Activated CD8-positive, alpha-beta memory T cell treated with anti-CD3 and anti-CD28 coated beads, Interleukin-2, amount 50 U/mL, for 48 hours (primary cell): ENCODE results near the gene ATP2A2.

ENCODE experiments used
- DNase-seq: peaks from one replicate; pipeline ENCODE4 v3.0.0-alpha.2; 2020

ATP2A2 gene

DNA sequence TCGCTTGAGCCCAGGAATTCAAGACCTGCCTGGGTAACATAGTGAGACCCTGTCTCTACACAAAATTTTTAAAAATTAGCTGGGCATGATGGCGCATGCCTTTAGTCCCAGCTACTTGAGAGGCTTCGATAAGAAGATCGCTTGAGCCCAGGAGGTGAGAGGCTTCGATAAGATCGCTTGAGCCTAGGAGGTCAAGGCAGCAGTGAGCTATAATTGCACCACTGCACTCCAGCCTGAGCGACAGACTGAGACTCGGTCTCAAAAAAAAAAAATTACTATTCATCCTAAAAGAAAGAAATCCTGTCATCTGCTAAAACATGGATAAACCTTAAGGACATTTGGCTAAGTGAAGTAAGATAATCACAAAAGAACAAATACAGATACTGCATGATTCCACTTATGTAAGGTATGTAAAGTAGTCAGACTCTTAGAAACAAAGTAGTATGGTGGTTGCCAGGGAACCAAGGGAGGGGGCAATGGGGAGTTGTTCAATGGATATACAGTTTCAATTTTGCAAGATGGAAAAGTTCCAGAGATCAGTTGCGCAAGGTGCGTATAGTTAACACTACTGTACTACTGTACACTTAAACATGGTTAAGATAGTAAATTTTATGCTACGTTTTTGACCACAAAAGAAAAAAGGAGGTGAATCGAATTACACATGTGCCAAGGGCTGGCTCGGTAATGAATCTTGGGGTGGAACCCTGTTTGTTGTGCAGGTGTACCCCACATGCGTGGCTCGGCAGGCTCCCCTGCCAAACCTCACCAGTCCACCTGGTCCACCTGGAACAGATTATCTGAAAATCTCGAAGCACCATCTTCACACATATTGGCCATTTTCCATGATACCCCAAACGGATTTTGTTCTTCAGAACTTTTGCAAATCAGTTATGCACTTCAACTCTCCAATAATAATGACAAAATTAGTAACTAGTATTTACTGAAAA lies 18.3 kb upstream of the ATP2A2 start:
- DNase-seq = no peak

DNA sequence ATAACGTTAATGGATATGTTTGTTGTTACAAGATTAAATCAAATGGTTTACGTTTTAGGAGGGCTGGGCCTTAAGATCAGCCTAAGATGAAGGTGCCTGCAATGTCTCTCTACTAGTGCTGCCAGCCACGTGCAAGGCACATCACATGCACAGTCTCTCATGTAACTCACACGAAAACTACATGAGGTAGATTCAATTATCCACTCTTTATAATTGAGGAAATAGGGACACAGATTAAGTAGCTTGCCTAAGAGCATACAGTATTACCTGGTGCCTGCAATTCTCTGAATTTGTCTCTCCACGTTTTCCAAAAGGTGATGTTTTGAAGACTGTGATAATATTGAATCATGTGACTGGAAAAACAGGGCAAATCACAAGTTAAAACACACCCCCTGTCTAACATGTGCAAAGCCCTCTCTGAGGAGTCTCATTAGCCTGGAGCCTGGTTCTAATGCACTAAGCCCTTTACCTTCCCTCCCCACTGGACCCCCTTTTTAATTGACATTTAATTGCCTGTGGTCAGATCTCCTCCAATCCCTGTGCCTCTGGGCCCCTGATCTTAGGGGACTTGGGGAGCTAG lies 14.6 kb upstream of the ATP2A2 start:
- no peak for DNase-seq

DNA sequence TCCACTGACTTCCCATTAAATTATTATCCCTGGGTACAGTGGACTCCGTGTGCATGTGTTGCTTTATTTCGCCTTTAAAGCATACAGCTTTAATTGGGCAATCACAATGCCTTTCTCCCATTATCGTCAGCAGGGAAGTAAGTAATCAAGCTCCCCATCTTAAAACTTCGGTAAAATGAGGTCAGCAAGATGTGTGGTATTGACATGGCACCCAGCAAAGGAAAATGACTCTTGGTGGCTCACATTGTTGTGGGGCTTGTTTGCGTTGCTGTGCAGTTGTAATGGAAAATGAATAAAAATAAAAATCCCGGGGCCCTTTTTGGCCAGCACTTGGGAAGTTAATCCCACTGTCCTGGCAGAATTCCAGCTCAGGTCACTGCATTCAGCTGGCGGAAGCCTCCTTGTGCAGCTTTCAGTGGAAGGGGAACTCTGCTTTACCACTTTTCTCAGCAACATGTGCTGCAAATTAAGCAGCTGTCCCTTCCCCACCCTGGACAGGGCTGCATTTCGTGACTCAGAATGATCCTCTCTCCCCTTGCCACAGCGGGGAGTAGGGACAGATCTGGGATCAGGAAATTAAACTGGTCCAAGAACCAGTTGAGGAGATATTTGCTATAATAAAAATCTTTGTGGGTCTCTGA lies 13.9 kb upstream of the ATP2A2 start:
- DNase-seq = no peak

DNA sequence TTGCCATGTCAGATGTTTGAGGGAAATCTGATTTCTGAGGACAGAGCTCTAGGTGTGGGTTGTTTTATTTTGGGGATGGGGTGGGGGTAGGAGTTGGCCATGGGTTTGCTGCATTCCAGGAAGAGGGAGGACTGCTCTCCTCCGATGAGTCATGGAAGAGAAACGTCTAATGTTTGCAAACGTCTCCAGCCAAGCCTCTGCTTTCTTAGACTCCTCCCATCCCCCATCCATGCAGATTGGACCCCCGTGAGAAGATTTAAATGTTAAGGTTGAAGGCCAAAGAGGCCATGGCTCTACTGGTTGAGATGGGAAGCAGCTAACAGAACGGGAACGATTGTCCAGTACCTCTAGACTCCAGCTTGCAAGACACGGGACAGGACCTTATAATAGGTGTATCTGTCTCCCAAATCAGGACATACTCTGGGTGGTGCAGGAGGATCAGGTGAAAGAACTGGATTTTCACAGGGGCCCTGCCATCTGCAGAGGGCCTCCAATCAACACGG lies 11.4 kb upstream of the ATP2A2 start:
- DNase-seq = no peak

DNA sequence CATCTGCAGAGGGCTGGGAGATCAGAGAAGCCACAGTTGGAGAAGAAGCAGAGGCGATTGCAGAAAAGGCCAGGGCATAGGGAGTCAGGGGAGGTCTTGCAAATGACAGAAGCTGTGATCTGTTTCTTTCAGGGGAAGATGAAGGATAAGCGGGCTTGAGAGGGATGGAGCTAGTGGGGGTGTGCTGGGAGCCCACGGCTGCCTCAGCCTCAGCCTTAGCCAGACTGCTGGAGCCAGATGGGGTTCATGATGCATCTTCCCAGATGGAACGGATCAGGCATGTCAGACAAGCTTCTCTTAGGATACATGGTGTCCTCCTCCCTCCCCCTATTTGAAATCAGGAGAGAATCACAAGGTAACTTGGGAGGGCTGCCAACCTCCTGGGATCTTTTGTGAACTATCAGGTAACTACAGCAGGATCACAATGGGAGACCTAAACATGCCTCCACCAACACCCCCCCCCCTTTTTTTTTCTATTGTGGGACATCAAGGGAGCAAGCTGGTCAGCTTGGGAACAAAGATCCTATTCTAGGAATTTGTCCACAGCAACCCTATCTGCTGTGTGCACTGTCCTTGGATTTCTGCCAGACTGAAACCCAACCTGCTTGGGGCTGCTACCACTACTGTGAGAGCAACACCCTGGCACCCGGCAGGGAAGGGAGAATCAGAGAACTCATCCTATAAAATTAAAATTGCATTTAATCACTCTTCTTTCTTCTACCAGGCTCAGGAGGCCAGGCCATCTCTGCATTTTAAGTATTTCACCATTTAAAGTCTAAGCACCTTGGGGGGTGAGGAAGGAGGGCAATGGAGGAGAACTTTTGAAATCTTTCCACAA lies 10.7 kb upstream of the ATP2A2 start:
- DNase-seq = no peak

DNA sequence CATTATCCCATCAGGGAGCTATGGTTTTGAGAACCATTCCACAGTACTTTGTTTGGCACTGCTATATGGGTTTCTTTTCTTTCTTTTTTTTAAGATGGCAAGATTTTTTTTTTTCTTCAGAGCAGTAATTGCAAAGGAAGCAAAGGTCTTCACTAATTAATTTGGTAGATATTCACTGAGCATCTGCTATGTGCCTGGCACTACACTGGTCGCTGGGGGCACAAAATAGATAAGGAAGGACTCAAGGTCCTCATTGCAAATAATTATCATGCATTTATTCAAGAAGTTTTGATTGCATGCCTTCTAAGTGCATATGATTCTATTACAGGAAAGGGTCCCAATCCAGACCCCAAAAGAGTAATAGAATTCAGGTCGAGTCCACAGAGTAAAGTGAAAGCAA lies 10.0 kb upstream of the ATP2A2 start:
- no peak for DNase-seq

DNA sequence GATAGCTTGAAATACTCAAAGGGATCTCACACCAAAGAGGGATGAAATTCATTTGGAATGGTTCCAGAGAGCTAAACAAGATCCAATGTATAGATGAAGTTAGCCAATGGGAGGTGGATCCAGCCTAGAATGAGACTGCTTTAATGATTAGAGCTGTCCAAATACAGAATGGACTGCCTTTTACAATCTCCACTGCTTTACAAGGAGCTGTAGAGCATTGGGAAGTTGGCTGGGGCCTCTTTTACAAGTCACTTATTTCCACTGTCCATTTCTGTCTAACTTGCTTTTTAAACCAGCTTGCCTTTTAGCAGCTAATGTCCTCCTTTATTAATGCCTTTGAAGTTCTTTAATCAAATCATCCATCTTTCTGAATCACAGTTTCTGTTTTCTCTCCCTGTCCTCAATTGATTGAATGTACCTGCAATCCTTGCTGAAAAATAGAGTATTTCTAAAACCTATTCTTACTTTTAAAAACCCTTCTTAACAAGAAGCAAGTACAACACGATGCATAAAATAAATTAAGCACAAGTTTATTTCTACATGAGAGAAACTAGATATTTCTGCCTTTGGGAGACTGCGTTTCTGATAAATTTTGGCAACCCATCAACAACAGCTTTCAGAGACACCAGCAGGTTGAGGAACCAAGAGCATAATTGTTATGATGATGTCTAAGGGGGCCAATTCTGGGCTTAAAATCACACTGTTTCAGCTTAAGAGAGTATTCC lies 3.4 kb upstream of the ATP2A2 start:
- no peak for DNase-seq

DNA sequence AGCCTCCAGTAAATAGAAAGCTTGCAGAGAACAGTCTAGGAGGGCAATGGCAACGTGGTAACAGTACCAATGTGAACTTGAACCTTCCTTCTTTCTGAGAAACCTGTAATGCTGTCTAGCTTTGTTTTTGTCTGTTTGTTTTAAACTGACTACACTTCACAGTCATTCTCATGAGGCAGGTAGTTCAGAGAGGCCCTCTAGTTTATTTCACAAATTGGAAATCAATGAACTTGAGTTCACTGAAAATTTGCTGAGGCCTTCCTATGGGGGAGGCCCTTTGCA lies 2.9 kb upstream of the ATP2A2 start:
- no peak for DNase-seq

DNA sequence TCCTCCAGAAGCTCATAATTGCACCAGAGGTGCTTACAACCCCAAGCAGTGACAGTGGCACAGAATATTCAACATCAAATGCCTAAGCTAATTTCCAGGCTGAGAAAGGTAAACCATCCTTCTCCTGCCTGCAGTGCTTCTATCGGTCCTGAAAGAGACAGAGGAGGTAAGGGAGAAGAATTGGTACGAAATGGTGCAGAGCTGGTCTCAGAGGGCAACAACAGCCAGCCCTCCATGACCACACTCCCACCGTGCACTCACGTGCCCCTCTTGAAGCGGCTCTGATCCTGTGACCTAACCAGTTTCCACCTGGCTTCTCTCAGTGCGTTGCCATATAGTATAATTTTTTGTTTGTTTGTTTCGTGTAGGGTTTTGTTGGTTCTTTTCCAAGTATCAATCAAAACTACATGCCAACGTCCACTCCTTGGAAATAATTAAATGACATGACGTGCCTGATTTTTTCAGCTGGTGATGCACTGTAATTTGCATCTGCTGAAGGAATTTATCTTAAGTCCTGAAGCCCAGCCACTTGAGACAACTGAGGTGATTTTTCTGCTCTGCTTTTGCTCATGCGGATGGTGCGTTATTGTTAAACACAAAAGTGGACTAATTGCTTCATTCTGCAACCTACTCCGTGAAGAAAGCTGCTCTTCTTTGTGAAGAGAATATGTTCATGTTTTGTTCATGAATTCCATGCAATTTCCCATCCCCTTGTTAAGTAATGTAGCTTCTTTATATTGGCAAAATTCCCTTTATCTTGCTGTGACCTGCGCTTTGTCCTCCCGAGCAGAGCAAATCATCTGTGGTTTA lies 1.3 kb upstream of the ATP2A2 start:
- no peak for DNase-seq

DNA sequence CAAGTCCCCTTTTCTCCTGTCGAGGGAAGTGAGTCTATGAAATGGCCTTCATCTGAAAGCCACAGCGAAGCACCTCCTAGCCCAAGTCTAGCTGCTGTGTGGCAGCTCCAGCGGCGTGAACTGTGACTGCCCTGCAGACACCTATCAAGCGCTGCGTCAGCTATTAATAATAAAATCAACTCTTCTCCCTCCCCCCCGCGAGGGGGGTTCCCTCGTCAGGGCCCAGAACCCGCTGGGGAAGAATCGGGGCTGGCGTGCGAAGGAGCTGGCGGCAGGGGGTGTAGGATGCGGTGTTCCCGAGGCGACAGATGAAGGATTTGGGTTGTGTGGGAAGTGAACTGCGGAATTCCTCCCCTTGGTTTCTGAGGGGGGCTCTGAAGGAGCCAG lies 662 bp upstream of the ATP2A2 start:
- no peak for DNase-seq

DNA sequence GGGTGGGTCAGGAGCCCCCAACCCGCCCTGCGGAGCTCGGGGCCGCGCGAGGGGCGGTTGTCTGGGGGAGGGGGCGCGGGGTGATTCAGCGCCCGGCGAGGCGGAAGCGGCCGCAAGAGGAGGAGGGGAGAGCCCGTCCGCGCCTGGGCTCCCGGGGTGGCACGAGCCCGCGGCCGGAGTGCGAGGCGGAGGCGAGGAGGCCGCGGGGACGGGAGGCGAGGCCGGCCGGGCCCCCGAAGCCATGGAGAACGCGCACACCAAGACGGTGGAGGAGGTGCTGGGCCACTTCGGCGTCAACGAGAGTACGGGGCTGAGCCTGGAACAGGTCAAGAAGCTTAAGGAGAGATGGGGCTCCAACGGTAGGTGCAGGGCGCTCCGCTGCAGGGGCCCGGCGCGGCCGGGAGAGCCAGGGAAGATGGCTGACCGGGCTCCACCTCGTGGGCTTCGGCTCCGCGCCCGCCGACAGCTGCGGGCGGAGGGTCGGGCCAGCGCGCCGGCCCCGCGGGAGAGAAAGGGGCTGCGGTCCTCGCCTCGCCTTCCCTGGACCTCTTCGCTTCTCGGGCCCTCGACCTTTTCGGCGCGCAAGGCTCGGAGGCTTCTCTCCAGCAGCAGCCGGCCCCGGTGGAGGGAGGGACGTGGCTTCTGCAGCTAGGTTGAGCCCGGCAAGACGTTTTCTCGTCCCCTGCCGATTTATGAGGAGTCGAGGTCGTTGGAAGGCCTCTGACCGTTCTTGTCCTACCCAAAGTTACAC lies 677 bp downstream of the ATP2A2 start:
- peak; percentile 81 for DNase-seq

DNA sequence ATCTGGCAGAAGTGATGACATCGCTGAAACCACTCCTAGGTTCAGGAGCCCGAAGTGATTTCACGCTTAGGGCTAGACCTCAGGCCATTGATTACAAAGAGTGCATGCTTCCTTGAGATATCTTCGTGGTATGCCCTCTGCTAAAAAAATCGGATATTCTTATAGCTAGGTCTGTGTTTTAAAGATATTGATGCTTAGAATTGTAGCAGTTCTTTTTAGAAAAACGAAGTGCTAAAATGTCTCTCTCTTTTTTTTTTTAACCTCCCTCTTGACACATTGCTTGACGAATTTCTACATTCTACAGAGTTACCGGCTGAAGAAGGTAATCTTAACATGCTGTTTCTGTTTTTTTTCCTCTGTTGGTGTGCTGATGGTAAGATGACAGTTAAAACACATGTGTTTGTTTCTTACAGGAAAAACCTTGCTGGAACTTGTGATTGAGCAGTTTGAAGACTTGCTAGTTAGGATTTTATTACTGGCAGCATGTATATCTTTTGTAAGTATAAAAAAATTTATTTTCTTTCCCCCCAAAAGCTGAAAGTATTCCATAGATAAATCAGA lies 1.3 kb downstream of the ATP2A2 start:
- DNase-seq = no peak

DNA sequence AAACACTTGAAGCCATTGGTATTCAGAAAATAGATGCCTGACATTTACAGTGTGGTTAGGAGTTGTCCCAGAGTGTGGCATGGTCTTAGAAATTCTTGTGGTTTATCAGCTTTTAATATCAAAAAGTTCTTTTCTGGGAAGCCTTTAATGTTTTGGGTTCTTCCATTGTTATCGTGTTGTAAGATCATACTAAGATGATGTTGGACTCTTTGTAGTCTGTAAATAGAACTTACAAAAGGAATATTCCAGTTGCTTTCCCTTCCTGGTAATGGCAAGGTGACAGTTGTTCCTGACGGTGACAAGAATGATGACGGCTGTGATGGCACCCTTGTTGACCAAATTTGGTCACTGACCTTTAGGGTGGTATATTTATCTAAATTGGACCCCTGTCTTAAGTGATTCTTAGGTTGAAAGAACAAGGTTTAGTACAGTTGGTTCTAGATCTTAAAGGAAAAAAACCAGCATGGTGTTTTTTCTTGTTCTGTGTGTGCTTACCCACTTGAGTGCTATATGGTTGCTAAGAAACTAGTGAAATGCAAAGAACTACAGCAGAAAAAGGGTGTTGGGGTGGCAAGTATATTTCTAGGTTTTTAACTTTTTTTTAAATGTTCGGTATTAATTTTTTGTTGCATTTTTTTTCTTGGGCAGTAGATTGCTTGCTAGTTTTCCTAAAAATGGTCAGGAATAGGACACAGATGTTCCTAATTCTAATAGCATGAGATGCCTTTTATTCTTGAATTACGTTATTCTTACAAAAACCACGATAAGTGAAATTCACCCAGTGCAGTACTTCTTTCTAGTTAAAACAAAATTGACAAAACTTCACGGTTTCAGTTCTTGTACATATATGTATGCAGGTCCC lies 2.1 kb downstream of the ATP2A2 start:
- DNase-seq = no peak

DNA sequence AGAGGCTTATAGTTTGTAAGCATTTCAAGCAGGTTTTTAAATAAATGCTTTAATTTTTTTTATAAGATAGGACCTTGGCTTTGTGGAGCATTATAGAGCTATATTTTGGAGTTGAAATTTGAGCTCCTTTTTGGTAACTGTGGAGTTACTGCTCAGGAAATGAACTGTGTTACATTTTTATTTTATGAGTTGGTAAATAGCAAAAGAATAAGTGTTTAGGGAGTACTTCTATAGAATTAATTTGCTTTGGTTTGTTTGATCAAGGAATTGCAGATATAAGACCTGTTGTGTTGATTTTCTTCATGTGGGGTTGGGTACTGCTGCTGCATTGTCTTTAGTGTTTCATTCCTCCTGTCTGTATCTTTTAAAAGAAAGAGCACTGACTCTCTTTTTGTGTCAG lies 3.5 kb downstream of the ATP2A2 start:
- DNase-seq = no peak

DNA sequence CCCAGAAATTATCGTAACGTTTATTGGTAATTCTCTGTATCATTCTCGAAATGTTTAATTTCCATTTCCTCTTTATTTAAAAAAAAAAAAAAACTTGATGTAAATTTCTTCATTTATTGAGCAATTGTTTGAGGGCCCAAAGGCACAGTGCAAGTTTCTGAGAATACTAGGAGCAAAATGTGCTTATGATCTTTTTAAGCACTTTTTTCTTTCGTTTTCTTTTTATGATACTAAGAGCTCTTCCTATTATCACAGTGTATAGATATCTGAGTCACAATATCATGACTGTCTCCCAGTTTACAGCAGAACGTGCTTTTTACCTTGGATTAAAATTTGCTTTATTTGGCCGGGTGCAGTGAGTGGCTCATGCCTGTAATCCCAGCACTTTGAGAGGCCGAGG lies 5.6 kb downstream of the ATP2A2 start:
- no peak for DNase-seq

DNA sequence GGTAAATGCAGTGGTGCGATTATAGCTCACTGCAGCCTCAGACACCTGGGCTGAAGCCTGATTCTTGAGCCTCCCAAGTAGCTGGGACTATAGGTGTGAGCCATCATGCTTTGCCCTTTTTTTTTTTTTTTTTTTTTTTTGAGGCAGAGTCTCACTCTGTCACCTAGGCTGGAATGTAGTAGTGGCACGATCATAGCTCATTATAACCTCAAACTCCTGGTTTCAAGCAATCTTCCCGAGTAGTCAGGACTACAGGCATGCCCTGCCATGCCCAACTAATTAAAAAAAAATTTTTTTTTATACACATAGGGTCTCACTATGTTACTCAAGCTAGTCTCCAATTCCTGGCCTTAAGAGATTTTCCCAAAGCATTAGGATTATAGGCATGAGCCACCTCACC lies 6.9 kb downstream of the ATP2A2 start:
- no peak for DNase-seq

DNA sequence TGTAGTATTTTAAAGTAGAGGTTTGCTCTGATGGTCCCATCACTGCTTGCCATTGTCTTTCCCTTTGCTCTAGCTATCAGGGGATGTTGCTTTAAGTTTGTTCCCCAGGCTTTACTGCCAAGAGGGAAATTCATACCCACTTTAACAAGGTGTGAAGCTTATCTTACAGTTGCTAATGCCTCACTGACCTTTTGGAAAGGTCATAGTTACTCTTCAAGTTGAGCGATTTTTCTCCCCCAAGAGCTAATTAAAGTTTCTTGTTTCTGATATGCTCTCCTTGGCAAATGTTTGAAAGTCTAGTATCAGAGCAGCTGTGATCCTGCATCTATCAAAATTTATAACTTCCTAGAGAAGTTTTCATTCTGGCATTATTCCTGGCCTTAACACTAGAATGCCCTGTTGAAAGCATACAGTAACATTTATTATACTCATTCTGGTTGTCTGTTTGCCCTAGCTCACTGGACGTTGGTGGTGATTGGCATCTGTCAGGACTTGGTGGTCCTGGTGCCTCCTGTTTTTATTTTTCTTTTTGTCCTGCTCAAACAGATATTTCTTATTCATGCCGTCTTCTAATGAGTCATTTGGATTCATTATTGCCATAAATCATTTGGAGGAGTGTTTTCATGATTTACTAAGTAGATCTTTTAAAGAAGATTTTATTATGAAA lies 8.1 kb downstream of the ATP2A2 start:
- no peak for DNase-seq

DNA sequence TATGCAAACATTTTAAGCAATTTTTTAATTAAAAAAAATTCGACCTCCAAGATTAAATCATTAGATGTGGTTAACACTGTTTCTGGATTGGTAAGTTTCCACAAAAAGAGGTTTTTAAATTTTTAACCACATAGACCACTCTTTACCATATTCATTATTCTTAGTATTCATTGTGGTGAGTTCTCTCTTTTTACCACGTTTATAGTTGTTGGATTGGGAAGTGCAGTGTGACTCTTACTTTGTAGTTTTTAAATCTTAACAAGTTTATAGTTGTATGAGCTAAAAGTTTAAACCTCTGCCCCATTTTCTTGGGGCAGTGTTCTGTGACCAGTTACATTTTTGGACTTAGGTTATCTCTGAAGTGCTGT lies 8.6 kb downstream of the ATP2A2 start:
- DNase-seq = no peak
